Measurements from ENCODE around the gene EBF3.

- TF ChIP-seq CTCF (IDR thresholded peaks at IDR 0.05) (no peak), REST (IDR thresholded peaks at IDR 0.05; ENCODE audit: insufficient read depth in 1 of 2, low read depth in 2 of 2, low read length in 1 of 2) (no peak), POLR2AphosphoS5 (IDR thresholded peaks at IDR 0.05; ENCODE audit: low read depth, low read length) (no peak), SIN3A (IDR thresholded peaks at IDR 0.05; ENCODE audit: borderline replicate concordance, insufficient read depth, low read depth, low read length) (no peak), TCF7L2 (IDR thresholded peaks at IDR 0.05; ENCODE audit: low read depth, low read length) (no peak)
These were observed 69.4 kb downstream of the EBF3 start for GRCh38 chr10:129894698-129895097.
